Prostate gland (tissue), 2 donors: ENCODE results near the gene STAB1.

ENCODE experiments used
- POLR2A ChIP-seq: fragments of 450-650 bp; IDR thresholded peaks from one replicate; pipeline ENCODE4 v1.6.1; 2016; ENCODE audit warnings: antibody characterized with exemption, mild to moderate bottlenecking
- POLR2AphosphoS5 ChIP-seq: sonication (generic); formaldehyde crosslinking; IDR thresholded peaks from one replicate; pipeline ENCODE4 v1.6.1; 2017; ENCODE audit warnings: antibody characterized with exemption
- TF ChIP-seq, protein P1 (sequence below), 4 experiments: fragments of 200-600 bp in 2 of 4; fragments of 450-650 bp in 2 of 4; sonication (generic) in 2 of 4; IDR thresholded peaks; 1 replicate in 3 of 4; 2 replicates in 1 of 4; pipeline ENCODE4 v1.5.1; 2016 to 2019; ENCODE audit warnings: antibody characterized with exemption in 4 of 4, mild to moderate bottlenecking in 2 of 4, moderate library complexity in 2 of 4

DNA sequence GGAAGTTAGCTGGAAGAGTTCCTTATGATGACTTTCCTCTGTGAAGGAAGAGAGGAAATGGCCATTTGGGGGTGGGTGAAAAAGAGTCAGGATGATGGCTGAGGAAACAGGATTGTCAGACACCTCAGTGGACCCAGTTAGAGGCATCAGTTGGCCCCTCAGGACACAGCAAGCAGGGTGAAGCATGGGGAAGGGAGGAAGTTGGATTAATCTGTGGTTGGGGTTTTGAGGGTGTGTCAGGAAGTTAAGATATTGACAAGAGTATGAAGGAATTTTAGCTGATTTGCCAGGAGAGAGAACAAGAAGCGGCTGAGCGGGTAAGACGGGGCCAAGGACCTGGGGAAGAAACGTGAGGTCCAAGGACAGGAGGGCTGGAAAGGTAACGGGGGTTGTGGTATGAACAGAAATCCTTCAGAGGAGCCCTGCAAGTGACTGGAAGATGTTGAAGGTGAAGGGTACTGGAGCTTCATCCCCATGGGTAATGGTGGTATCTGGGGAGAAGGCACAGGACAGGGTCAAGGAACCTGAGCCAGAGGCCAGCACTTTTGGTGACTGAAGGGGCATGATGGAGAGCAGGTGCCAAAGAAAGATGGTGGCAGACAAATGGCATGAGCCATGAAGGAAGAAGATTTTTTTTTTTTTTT is 44.0 kb downstream of the STAB1 start:
- TF ChIP-seq, protein P1, sequence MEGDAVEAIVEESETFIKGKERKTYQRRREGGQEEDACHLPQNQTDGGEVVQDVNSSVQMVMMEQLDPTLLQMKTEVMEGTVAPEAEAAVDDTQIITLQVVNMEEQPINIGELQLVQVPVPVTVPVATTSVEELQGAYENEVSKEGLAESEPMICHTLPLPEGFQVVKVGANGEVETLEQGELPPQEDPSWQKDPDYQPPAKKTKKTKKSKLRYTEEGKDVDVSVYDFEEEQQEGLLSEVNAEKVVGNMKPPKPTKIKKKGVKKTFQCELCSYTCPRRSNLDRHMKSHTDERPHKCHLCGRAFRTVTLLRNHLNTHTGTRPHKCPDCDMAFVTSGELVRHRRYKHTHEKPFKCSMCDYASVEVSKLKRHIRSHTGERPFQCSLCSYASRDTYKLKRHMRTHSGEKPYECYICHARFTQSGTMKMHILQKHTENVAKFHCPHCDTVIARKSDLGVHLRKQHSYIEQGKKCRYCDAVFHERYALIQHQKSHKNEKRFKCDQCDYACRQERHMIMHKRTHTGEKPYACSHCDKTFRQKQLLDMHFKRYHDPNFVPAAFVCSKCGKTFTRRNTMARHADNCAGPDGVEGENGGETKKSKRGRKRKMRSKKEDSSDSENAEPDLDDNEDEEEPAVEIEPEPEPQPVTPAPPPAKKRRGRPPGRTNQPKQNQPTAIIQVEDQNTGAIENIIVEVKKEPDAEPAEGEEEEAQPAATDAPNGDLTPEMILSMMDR (IDR thresholded peaks at IDR 0.05), result no peak
- TF ChIP-seq POLR2A, result no peak
- TF ChIP-seq POLR2AphosphoS5, result no peak
